NCI-H2171 treated with DMSO at 0.1 percent for 48 hours (cell line): Measurements from ENCODE around the gene MMP11.

Experiments
- DNase-seq: peaks from one replicate; lab custom pipeline; 2025; lab: John Stamatoyannopoulos, UW

The MMP11 gene

DNA sequence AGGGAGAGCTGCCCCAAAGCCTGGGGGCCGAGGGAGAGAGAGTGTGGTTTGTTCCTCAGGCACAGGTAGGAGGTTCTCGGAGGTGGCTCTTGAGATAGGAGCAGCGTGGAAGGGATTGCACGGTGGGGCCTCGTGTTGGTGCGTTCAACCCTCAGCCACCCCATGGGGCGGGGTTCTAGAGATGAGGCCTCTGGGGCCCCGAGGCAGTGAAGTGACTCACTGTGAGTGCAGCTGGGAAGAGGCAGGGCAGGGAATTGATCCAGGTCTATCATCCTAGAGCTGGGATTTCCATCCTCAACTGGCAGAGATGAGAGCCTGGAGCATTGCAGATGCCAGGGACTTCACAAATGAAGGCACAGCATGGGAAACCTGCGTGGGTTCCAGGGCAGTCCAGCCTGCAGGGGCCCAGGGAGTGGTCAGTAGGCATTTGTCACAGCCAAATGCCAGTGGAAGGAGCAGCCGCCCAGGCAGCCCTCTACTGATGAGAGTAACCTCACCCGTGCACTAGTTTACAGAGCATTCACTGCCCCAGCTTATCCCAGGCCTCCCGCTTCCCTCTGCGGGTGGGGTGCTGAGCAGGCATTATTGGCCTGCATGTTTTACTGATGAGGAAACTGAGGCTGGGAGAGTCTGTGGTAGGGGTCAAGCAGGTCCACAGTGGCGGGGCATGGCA lies 9.0 kb downstream of the MMP11 start:
- DNase-seq: no peak

- DNase-seq: no peak
Observed at GRCh38 chr22:23782252-23782651, 9.6 kb downstream of the MMP11 start.

DNA sequence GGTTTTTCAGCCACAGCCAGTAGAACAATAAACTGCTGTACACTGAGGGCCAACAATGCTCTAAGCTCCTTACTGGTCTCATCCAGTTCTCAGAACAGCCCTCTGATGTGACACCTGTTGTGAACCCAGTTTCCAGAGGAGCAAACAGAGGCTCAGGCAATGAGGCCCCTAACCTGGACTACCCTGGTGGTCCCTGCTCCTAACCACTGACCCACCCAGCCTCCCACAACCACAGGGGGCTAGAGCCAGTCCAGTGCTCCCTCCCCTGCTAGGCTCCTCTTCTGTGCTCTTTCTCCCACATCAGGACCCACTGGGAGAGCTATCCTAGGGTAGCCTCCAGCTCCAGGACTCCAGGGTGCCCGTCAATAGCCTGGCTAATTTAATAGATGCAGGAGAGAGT lies 10.1 kb downstream of the MMP11 start:
- no peak for DNase-seq

DNA sequence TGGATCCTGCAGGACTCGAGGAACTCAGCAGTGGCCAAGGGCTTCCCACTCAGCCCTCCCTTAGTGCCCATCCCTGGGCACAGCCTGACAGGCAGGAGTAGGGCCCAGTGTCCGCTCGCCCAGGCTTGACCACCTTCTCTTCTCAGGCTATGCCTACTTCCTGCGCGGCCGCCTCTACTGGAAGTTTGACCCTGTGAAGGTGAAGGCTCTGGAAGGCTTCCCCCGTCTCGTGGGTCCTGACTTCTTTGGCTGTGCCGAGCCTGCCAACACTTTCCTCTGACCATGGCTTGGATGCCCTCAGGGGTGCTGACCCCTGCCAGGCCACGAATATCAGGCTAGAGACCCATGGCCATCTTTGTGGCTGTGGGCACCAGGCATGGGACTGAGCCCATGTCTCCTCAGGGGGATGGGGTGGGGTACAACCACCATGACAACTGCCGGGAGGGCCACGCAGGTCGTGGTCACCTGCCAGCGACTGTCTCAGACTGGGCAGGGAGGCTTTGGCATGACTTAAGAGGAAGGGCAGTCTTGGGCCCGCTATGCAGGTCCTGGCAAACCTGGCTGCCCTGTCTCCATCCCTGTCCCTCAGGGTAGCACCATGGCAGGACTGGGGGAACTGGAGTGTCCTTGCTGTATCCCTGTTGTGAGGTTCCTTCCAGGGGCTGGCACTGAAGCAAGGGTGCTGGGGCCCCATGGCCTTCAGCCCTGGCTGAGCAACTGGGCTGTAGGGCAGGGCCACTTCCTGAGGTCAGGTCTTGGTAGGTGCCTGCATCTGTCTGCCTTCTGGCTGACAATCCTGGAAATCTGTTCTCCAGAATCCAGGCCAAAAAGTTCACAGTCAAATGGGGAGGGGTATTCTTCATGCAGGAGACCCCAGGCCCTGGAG lies 10.9 kb downstream of the MMP11 start:
- no peak for DNase-seq

GRCh38 chr22:23784215-23784732 lies 11.6 kb downstream of the MMP11 start:
- DNase-seq: no peak

GRCh38 chr22:23786261-23786710 lies 13.6 kb downstream of the MMP11 start:
- DNase-seq: no peak

DNA sequence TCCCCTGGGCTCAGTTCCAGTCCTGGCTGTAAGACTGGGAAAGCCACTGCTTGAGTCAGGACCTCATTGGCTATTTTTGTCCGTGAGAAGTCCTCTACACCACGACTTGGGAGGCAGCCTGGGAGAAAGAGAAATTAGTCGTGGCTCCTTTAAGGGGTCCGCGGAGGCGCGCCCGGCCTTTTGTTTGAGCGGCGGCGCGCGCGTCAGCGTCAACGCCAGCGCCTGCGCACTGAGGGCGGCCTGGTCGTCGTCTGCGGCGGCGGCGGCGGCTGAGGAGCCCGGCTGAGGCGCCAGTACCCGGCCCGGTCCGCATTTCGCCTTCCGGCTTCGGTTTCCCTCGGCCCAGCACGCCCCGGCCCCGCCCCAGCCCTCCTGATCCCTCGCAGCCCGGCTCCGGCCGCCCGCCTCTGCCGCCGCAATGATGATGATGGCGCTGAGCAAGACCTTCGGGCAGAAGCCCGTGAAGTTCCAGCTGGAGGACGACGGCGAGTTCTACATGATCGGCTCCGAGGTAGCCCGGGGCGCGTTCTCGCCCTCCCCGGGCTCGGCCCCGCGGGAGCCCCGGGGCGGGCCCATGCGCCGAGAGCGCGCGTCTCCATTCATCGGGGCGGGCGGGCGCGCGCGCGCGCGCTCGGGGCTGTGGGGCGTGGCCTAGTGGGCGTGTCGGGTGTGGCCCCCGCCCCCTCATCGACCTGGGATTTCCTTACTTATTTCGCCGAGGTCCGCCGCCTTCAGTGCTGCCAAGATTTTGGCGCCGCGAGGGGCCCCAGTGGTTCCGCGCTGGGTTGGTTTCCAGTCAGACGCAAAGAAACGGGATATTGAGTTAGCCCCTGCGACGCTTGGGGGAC lies 14.3 kb downstream of the MMP11 start, which contains the start of gene SMARCB1:
Gene SMARCB1, plus strand, starts transcription at position 215 of the 848 bp plus-strand sequence. Its CDS starts 204 bp downstream, at position 419.
- peak; percentile 82 for DNase-seq

DNA sequence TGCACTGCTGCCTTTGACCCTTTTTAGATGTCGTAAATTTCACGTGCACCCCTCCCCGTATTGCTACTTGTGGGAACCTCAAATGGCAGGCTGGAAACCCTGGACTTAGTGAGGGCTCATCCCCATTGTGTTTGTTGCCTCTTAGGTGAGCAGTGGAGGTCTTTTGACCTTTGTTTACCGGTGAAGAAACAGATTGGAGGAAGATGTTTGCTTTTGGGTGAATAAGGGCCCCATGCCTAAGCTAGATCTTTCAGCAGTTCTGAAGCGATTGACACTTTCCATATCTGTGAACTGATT lies 14.9 kb downstream of the MMP11 start:
- DNase-seq: no peak

GRCh38 chr22:23787910-23788309 lies 15.3 kb downstream of the MMP11 start:
- DNase-seq: no peak

GRCh38 chr22:23789121-23789520 lies 16.5 kb downstream of the MMP11 start:
- peak; percentile 56 for DNase-seq

- DNase-seq: no peak
Observed at GRCh38 chr22:23789638-23790037, 17.0 kb downstream of the MMP11 start.

DNA sequence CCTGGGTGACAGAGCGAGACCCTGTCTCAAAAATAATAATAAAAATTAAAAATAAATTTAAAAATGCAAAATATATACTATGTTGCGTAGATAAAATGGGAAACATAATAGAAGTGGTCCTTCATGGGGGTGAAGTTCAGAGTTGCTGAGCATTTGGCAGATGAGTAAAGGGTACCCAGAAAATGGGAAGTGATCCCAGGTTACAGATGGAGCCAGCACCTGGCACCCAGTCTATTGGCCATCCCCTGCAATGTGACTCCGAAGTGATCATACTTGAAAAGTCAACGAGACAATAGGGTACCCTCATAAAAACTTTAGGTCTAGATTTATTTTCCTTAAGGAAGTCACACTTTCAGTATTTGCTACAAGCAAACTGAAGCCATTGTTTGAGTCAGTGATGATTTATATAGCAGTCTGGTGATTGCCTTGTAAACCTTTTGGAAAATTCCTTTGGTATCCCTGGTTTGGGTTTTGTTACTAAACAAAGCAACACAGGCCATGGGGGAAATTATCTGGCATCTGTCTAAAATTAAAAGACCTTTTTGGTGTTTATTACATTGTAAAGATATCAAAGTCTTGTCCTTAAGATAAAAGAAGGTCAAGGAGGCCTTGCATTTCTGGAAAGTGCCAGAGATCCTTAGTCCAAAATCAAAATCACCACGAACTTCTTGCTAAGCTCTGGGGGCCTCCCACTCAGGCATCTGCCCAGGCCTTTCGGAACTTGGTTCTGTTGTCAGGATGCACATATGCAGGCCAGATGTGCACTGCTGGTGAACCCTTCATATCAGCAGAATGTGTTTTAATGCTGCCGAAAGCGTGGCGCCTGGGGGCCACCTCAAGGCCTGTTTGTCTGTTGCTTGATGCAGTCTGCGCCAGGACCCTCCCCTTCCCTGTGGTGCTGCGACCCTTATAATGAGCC lies 18.4 kb downstream of the MMP11 start:
- peak; percentile 15 for DNase-seq

DNA sequence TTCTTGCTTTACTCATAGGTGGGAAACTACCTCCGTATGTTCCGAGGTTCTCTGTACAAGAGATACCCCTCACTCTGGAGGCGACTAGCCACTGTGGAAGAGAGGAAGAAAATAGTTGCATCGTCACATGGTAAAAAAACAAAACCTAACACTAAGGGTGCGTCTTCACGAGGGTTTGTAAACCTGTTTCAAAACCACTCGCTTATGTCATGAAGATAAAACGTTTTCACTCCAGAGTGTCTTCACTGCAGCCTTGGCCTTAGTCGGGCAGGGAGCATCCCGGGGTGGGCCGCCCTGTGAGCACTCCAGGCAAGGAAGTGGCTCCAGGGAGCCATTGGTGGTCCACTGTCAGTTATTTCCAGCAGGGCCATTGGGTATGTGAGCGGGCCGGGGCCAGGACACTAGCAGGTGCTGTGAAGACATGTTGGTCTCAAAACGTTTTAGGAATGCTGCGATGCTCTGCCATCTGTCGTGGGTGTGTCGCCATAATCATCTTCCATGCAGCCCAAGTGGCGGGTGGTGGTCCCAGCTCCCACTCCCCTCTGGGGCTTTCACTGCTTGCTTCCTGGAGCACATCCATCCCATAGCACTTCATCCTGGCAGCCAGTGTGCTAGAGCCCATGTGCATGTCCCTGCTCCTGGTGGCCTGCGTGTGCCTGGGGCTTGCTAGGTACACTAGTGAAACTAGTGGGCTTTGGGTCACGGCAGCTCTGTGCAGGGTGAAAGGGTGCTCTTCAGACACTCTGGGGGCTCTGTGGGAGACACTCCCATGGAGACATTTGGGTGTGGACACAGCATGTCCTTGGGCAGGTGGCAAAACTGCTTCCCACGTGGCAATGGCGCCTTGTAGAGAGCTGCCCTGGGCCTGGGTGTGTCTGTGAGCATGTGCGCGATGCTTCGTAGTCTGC lies 19.3 kb downstream of the MMP11 start:
- DNase-seq: no peak

DNA sequence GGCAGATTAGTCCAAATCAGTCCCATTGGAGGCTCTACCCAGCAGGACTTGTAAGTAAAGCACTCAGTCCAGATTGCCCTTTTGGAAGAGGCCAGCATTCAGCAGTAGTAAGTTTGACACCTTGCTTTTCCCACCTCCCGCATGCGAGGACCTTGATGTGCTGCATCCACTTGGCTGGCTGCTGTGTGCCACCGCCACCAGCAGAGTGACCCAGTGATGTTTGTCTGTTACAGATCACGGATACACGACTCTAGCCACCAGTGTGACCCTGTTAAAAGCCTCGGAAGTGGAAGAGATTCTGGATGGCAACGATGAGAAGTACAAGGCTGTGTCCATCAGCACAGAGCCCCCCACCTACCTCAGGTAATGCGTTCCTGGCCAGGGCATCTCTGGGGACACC lies 20.7 kb downstream of the MMP11 start:
- DNase-seq: no peak

GRCh38 chr22:23796461-23796860 lies 23.8 kb downstream of the MMP11 start:
- DNase-seq: no peak

DNA sequence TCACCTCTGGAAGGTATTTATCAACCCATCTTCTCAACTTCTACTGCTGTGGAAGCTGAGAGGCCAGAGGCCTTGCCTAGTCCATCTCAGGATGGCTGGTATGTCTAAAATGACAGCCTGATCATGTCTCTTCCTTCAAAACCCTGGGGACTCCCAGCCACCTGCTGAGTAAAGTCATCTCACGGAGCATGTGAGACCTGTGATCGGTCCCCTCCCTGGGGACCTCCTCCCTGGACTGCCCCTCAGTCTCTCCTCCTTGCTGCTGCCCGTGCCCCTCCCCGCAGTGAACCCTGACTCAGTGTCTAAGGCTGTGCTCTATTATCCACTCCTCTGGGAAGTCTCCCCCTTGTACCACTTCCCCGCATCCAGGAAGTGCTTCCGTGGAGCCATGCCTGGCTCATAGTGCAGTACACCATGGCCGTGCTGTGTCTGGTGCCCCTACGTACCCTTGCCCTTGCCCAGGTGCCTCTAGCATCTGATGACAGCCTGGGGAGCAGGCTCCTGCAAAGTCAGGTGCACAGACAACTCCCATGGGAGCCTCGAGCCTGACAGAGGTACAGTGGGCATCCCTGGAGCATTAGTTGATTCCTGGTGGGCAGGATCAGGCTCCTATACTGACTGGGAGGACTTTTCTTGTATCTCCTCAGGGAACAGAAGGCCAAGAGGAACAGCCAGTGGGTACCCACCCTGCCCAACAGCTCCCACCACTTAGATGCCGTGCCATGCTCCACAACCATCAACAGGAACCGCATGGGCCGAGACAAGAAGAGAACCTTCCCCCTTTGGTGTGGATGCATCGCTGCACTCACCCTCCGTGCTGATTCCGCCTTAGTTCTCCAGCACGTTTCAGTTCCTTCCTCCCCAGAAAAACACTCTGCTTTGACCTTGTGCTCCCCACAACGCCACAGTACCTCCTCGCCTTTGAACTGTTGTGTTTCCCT lies 27.9 kb downstream of the MMP11 start:
- DNase-seq: no peak

GRCh38 chr22:23801238-23801821 lies 28.7 kb downstream of the MMP11 start:
- DNase-seq: no peak

GRCh38 chr22:23801886-23802377 lies 29.3 kb downstream of the MMP11 start:
- no peak for DNase-seq
